HG02852 (cell line): ENCODE results near the gene PCSK6.
"Not testable (repeated sequence)": the region's sequence is repeated elsewhere in the genome, so short reads cannot be mapped to it uniquely, and the experiment has no call there.

ENCODE experiments used
- ATAC-seq: cut with Tn5 transposase; IDR thresholded peaks from one replicate; pipeline ENCODE4 v1.9.1; 2021; ENCODE audit warnings: mild to moderate bottlenecking, moderate library complexity; ENCODE audit not compliant: unreplicated experiment

Gene PCSK6

DNA sequence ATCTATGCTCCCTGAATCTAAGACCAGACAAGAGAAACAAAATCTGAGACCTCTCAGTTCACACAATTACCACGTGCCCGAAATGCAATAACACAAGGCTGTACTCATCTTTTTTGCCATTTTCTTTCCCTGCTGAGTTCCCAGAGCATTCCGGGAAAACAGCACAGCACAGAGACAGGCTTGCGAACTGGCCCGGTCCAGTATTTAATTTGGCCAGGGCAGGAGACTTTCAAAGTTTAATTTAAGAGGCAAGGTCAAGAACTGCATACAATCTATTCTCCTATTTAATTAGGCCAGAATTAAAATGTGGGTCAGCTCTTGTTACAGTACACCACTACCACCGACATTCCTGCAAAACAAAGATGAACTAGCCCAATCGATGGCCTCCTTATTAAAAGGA is 107.0 kb downstream of the PCSK6 start:
- ATAC-seq, result no peak

DNA sequence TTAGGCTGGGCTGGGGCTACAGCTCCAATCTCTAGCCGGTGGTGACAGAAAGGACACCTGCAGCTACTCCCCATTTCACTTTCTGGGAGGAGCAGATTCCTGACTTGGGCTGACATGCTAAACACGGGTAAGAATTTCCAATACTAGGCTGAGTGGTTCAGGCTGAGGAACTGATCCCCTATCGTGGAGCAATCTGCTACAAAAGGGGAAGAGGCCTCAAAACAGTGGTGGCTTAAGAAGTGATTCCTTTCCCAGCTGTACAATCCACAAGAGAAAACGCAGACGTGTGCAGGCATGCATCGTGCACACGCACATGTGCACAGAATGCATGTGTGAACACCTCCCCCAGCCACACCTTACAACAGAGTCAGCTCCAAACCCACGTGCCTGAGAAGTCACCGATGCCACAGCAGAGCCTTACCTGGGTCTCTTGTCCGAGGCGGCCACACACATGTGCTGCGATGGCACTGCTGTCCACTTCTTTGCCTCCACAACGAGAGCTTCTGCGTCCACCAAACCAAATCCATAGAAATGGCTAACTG is 107.8 kb downstream of the PCSK6 start:
- ATAC-seq, result no peak

DNA sequence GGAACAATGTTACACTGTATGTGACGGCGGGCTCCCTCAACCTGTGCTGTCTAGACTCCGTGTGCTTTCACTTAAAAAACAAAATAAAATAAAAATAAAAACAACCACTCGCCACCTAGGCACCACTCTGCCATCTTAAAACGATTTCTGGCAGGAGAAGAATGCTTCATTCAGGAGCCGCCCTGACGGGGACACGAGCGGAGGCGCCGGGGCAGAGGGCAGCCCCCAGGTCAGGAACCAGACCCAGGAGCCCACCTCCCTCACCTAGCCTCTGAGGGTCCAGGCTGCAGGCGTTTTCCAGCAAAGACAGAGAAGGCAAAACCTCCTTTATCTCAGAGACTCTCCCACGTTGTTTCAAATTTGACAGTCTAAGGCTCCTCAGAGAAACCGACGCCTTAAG is 109.4 kb downstream of the PCSK6 start:
- no peak for ATAC-seq

DNA sequence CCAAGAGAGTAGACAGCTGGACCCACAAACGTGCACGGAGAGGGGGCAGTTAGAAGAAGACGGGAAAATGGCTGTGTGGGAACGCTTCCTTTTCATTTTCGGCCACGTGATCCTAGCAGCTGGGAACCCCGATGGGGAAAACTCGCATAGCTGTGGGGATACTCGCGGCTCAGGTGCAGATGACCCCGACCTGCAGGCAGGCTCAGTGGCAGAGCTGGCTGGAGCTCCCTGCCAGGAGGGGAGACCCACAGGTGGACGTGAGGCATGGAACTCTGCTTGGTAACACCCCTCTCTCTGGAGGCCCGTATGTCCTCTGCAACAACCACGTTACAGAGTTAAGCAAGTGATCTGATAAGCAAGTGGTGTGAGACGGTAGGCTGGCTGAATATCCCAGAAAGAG is 109.9 kb downstream of the PCSK6 start:
- no peak for ATAC-seq

DNA sequence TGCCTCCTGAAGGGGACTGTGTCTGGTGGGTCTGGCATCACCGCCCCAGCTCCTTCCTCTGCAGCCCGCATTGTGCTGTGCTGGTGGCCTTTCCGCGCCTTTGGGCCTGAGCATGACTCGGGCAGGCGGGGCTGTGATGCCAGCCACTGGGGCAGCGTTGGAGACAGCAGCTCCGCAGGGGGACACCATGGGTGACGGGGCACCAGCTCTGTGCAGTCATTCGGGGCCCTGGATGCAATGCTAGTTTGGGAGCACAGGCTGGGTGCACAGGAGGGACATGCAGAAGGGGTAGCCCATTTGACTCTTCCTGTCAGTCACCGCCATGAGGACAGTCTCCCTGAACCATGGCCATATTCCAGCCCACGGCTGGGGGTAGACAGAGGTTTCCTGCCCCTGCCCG is 110.6 kb downstream of the PCSK6 start:
- ATAC-seq, result no peak

DNA sequence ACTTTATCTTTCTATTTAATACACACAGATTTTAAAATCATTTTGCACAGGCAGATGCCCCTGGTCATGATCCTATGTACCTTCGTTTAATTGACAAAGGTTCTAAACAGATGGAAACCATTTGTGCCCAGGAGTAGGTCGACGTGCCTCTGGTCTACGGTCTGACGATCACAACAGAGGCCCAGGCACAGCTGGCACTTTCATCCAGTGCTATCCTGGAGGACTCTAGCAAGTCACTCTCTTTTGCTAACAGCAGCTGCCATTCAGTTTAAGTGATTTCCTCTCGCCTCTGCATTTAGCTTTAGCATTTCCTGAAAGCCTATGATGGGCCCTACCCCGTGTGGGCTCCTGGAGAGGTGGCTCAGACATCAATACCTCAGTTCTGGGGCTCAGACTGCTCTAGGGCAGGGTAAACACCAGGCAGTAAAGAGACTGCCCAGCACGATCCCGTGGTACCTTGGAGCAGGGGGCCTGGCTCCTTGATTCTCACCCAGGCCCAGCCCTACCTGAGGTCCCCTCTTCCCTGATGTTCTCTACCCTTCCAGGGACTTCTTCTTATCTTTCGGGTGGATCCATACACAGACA is 111.2 kb downstream of the PCSK6 start:
- no peak for ATAC-seq

DNA sequence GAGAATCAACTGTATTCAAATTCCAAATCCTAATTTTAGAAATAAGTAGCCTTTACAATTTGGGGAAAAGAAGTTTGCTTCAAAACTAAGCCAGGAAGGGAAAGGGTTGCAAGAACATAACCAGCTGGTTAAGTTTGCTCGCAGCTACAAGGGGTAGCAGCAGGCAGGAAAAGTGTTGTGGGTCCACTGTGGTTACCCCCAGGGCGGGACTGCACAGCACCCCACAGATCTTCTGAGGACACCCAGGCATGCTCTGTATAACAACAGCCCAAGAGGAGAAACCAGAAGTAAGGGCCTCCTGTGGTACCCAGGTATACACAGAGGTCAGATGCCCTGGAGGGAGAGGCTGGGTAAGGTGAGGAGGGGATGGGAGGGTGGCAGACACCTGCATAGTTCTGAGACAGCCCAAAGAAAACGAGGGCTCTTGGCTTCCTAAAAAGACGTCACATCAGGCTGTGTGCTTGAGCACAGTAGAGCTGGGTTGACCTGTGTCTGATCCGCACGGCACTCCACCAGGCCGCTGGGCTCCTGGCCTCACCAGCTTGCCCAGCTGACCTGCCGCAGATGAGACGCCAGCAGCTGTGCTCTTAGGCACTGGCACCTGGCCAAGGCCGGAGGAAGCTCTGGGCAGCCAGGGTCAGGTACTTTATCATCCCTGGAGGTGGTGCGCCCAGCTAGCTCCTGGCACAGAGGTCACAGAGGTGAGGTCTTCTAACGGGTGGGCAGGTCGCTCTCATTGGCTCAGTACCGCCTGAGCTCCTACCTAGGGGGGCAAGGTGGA is 112.7 kb downstream of the PCSK6 start:
- ATAC-seq, result no peak

DNA sequence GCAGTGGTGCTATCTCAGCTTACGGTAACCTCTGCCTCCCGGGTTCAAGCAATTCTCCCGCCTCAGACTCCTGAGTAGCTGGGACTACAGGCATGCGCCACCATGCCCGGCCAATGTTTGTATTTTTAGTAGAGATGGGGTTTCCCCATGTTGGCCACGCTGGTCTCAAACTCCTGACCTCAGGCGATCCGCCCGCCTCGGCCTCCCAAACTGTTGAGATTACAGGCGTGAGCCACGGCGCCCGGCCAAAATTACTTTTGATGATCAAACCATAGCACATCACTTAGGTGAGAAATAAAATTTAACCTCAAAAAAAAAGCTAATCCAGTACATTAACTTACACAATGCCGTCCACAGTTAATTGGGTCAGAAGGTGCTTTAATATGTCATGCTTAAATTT is 114.5 kb downstream of the PCSK6 start:
- not testable (repeated sequence) for ATAC-seq

DNA sequence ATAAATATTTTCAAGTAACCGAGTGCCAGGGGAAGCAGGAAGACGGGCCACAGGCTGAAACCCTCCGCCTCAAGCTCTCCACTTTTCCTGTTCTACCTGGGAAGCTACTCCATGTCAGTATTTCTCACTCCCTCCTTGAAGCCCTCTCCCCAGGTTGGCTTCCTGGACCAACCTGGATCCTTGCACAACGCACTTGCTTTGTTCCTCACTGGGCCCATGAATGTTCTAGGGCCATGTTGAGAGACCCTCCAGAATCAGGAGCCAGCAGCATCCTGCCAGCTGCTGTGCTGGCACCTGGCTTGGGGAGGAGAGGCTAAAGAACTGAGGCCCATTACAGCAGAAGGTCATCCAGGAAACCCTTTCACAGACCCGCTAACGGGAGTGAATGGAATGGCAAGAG is 115.2 kb downstream of the PCSK6 start:
- no peak for ATAC-seq

DNA sequence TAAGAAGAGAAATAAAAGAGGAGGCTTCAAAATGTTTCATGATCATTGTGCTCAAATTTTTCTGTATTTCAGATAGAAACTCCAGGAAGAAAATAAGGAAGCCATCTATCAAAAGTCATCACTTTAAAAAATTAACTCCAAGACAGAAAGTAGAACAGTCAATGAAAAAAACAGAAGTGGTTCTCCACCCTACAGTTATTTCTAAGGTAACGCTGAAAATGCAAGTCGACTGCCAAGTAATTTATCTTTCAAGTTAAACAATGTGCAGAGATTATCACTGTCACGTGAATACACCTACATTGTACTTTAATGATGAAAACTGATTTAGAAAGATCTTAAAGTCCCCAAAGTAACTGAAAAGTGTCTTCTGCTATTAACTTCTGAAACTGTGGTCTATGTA is 115.9 kb downstream of the PCSK6 start:
- no peak for ATAC-seq

DNA sequence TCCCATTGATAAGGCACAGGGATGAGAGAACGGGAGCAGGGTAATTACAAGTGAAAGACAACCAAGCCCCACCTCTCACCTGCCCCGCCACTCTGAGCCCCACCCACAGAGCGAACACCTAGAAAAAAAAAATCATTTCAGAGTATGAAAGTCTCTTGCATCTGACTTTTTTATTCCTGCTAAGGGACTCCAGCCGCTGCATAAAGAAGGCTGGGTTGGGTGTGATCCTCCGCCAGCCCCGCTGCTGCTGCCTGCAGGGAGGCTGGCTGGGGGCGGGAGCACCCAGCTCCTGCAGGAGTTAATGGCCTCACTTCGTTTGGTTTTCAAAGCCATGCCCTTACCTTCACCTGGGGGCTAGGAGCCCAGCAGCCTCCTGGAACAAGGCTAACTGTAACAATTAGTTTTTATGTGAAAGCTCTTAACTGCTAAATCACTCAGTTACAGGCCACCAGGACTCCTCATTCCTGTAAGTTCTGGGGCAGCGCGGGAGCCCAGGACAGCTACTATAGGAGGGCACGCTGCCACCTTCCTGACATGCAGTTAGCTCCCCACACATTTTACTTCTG is 116.5 kb downstream of the PCSK6 start:
- no peak for ATAC-seq

DNA sequence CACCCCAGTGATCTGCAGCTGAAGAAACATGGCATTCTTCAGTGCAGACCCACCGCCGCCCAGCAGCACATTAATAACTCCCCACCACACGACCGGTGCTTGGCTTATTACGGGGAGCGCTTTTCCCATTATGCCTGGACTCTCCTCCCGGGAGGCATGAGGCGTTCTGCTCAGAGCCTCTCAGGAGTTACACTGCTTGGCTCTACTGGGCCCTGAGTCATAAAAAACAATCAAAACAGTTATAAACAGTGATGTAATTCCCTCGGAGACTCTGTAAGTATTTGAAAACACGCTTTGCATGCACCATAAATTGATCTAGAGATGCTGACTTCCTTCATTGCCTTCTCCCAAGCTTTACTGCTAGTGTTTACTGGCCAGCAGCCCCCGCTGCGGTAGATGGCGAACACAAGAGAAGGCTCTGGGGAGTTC is 117.3 kb downstream of the PCSK6 start:
- ATAC-seq, result no peak

DNA sequence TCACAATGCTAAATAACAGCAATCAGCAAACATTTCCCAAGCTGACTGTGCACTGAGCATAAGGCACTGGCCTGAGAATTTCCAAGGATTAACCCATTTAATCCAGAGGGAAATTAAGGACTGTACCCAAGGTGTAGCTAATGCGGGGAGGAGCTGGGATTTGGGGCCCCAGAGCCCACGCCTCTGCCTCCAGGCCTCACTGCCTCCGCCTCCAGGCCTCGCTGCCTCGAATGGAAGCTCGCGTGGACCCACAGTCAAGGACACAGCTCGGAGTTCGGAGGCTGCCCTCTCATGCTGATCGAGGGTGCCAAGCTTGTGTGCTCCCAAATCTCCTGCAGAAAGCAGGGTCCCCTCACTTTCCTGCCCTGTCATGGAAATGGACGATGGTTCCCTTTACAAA is 118.0 kb downstream of the PCSK6 start:
- no peak for ATAC-seq

DNA sequence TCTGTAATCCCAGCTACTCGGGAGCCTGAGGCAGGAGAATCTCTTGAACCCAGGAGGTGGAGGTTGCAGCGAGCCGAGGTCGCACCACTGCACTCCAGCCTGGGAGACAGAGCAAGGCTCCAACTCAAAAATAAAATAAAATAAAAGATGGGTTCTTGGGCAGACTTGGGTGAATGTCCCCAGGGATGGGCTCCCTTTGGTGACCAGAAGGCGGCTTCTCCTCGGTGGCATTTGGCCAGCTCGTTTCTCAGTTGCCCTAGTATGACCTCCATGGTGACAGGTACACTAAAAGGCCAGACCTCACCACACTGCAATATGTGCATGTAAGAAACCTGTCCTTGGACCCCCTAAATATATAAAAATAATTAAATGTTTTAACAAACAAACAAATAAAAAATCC is 118.4 kb downstream of the PCSK6 start:
- no peak for ATAC-seq

DNA sequence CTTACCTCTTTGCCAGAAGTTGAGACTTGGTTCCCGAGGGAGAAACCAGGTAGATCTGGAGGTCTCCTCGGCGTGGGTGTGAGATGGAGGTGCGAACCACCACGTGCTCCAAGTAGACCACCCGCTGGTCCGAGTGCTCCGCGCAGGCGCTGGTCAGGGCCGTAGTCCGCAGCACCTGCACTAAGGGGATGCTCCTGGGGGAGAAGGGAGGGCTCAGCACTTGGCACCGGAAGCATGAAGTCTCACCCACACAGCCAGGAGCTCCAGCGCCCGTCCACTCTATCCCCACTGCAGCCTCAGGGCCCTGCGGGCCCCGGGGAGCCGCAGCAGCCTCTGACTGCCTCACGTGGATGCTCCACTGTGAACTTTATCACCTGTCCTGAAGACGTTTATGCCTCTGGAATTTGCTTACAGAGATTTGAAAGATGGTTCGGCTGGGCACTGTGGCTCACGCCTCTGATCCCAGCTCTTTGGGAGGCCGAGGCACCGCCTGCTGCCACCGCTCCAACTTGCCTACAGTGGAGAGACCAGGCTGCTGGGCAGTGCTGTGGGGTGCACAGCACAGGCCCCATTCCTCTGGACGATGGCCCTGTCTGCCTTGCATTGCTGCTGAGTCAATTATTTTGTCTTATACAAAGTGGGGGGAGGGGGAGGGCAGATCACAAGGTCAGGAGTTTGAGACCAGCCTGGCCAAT is 119.0 kb downstream of the PCSK6 start:
- no peak for ATAC-seq

DNA sequence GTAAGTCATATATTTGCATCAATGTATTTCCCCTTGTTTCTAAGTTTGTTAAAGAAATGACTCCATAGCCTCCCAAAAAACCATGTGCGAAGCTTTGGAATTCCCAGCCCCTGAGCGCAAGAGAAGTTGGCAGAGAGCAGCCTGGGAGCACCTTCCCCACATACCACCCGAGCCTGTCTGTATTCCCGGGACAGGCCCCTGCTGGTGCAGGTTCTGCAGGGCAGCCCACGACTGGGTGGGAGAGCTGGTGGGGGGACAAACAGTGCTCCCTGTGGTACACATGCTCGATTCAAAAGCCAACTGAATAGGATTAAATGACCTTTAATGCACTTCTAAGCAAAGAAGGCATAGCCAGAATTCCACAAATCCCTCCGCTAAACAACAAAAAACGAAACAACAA is 119.8 kb downstream of the PCSK6 start:
- ATAC-seq, result no peak

DNA sequence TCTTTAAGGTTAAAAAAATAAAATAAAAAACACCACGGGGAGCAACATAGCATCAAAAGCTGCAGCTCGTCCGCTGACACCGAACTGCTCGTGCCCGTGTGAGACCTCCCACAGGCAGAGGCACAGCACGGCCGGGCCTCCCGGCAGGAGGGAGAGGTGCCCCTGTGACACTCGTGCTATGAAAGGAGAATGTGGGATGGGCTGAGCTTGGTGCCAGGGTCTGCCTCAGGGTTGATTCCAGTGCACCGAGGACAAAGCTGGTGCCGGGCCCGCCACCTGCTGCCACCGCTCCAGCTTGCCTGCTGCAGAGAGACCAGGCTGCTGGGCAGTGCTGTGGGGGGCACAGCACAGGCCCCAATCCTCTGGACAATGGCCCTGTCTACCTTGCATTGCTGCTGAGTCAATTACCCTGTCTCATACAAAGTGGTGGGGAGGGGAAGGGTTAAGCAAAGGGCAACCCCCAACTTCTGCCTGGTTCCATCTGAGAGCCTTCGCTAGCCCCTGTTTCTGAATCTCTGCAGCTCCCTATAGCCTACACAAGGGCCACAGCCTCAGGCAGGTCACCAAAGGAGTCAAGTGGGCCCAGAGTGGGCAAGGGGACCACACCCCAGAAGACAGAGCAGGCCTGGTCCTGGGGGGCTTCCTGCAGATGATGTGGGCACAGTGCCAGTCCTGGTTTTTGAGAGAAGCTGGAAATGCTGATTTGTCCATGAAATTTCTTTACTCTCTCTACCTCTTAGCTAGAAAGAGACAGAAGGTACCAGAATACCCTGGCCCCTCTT is 120.5 kb downstream of the PCSK6 start:
- no peak for ATAC-seq

DNA sequence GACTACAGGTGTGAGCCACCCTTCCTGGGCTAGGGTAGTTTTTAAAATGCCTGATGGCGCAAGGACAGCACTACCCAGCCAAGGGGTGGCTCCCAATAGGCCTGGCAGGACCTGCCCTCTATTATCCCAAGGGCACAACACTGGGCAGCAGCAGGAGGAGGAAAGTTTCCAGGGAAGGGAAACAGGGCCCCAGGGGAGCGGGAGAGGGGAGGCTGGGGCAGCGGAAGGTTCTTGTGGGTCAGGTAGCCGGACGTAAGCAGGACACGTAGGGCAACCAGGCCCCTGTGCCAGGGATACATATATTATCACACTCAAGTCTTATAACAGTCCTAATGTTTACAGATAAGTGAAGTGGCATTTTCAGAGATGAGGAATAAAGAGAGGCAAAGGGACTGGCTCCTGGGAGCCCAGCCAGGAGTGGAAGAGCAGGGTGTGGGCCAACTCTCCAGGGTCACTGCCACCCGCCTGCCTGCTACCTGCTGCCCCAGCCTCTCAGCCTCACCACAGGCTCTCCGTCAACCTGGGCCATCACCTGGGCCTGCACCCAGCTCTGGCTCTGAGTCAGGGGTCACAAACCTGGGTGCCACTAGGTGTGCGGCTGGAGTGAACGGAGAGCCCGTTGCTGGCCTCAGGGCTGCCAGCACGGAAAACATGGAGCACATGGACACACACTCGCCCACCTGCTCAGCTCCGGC is 121.3 kb downstream of the PCSK6 start:
- no peak for ATAC-seq

DNA sequence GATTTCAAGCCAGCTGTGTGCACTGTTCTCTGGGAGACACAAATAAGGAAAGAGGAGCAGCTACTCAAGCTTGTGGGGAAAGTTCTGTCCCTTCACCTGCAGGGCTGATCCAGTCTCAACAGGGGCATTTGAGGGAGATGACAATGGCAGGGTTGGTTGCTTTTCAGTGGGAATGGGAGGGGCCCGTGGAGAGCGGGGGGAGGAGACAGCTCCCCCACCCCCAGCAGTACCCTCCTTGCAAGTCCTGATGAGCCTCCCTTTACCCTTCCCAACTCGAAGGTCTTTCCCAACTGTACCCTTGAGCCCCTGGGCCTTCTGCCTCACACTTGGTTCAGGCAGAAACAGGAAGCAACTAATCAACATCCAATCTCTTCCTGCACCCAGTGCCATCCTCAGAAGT is 122.7 kb downstream of the PCSK6 start:
- no peak for ATAC-seq

DNA sequence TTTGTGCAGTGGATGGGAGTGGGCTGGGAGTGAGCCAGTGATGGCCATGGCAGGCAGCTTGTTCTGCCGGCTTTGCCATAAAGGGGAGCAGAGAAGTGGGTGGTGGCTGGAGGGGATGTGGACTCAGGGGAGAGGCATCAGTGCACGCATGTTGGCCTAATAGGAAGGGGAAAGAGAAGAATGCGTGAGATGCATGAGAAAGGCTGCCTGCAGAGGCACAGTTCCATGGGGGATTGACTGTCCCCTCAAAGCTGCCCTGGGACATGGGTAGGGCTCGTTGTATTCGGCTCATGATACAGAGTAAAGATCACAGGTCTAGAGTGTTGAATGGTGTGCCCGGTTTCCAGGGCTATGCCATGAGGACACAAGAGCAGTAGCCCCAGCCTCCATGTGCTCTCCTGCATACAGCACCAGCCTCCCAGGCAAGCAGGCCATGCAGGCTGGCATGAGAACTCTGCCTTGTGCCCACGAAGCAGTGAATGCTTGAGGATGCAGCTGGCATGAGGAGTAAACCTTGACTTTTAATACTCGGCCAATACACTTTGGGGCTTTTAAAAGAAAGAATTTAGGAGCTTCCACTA is 126.4 kb downstream of the PCSK6 start:
- ATAC-seq, result no peak
